NCI-H774 (cell line): ENCODE measurements around the gene RDH5.
"Not testable (repeated sequence)": the region's sequence is repeated elsewhere in the genome, so short reads cannot be mapped to it uniquely, and the experiment has no call there.

Source experiments
- DNase-seq: peaks from one replicate; lab custom pipeline; 2025; lab: John Stamatoyannopoulos, UW

The RDH5 gene

DNA sequence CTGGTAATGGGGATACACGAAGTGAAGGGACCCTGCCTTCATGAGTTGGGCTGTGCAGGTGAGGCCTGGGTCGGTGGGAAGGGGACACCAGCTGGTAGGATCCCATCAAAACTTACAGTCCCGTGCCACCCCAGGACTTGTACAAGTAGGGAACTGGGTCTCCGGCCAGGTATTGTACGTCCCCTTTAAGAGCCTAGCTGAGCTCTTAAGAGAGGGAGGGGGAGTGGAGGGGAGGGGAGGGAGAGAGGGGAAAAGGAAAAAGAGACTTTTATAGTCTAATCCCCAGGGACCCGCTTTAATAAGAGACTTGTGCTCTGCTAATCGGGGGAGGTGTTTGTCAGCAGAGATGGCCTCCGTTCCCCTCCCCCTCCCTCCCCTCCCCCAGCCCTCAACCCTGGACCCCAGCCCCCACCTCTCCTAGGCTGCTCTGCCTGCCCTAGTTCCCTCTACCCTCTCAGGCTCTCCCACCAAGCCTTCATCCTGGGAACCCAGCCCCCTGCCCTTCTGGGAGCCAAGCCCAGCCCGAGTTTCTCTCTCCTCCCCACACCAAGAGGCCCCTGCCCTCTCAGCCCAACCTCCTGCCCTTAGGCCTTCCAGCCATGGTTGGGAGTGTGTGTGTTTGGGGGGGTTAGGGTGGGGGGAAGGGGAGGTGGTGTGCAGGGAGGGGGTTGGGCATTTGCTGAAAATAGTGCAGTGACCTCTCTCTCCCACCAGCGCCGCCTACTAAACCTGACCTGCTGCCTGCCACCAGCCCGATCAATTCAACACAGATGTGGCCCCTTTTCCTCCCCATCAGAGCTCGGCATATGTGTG lies 25.4 kb downstream of the RDH5 start:
- no peak for DNase-seq

DNA sequence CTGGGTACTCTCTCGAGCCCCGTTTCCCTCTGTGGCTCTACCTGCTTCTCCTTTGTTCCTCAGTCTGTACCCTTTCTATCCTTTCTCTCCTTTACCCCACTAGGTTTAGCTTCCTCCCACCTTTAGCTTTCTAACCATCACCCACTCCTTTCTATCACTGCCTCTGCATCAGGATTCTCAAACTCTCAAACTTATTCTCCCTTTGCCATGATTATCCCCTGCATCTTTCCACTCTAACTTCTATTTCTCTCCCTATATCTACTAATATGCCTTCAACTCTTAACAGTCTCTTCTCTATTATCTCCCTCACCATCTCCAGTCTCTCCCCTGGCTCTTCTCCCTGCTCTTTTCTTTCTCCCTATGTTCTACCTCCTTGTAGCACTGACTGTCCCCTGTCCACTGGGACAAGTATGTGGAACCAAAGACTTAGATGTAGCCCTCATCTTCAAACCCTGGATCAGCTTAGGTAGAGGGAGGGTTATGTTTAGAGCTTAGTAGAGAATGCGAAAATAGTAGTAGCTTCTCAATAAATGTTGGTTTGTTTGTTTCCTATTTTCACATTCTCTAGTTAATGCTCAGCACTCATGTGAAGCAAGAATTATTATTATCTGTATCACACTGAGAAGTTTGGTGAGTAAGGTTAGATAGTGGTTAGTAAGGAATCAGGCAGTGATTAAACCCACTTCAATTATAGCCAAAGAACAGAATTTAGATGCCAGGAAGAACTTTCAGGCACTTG lies 26.1 kb downstream of the RDH5 start:
- DNase-seq = no peak

DNA sequence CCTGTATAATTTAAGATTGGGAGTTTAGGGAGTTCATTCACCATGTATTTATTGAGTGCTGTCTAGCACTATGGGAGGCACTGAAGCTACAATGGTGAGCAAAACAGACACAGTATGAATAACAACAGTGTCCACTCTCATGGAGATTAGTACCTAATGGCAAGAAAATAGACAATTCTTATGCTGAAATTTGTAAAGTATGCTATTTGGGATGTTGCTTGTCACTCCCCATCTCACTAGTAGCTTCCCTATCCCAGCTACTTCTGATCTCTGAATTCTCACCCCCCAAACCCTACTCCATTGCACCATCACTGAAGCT lies 26.7 kb downstream of the RDH5 start:
- no peak for DNase-seq

DNA sequence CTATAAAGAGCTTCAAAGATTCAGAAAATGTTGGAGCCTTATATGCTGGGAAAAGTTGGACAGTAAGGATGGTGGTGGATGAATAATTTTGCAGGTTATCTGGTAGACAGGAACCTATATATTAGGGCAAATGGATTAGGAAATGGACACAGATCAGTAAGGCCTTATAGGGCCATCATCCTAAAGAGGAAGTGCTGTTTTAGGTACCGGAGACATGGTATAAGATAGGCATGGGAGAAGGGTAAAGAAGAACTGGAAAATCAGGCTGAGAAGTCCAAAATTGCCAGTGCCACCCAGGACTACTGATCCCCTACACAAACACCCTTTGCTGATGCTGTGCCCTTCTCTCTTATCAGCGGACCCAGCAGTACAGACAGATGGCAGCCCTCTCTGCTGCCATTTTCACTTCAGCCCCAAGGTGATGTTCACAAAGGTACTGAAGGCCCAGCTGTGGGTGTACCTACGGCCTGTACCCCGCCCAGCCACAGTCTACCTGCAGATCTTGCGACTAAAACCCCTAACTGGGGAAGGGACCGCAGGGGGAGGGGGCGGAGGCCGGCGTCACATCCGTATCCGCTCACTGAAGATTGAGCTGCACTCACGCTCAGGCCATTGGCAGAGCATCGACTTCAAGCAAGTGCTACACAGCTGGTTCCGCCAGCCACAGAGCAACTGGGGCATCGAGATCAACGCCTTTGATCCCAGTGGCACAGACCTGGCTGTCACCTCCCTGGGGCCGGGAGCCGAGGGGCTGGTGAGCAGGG lies 28.2 kb downstream of the RDH5 start:
- DNase-seq = no peak

DNA sequence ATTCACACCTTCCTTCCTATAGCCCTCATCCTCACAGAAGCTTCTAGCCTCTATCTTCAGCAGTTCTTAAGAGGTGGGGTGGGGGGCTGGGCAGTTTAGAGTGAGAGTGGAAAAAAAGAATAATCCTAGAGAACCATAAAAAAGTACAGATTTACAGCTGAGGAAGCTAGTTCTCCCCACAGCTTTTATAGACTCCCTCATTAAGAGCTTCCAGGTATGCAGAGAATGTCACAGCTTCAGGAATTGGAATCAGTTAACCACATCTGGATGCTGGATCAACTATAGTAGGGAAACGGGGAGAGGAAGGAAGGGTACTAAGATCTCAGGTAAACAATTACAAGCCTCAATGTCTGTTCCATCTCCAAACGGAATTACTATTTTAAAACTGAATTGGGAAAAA lies 35.1 kb downstream of the RDH5 start:
- DNase-seq = no peak

DNA sequence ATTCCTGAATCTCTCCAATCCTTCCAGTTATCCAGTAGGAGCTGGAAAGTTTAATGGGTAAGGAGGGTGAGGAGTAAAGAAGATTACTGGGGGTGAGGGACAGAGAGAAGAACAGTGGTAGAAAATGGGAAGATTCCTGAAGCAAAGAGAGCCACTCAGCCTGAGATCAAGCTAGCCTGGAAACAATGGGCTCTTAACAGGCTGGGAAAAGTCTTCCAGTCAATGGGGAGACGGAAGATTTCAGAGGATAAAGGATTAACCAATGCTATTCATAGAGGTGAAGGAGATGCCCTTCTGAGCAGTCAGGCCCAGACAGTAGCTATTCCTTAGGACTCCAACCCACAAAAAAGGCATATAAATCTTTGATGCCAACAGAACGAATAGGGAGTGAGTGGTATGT lies 37.5 kb downstream of the RDH5 start:
- DNase-seq = no peak

DNA sequence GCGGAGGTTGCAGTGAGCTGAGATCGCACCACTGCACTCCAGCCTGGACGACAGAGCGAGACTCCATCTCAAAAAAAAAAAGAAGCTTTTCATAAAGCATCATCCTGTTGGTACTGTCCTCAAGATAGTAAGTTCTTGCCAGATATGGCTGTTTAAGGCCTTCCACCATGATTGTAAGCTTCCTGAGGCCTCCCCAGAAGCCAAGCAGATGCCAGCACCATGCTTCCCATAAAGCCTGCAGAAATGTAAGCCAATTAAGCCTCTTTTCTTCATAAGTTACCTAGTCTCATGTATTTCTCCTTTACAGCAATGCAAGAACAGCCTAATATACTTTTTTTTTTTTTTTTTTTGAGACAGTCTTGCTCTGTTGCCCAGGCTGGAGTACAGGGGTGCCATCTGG lies 38.4 kb downstream of the RDH5 start:
- not testable (repeated sequence) for DNase-seq

DNA sequence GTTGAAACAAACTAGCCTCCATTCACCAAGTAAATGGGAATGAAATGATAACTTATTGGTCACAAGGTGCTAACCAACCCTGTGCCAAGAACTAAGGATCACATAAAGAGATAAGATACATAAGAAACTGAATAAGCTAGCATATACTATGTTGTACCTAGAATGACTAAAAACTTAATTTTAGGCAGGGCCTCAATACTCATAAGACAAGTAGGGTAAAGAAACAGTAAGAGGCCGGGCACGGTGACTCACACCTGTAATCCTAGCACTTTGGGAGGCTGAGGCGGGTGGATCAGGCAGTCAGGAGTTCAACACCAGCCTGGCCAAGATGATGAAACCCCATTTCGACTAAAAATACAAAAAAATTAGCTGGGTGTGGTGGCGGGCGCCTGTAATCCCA lies 40.5 kb downstream of the RDH5 start:
- no peak for DNase-seq

DNA sequence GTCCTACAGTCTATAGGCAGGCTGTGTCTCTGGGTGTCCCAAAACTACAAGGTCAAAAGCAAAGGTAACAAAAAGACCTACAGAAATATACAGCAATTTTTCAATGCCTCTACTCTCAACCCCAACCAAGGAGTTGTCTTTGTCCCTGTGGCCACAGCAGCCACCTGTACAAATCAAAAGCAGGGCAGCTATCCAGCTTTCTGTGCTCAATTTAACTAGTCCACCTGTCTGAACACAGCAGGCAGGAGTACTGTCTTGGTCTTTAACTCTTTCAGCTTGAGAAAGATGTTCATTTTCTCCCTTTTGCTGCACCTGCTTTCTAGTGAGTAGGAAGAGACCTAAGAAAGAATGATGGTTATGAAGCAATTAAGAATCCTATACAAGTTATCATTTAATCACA lies 42.5 kb downstream of the RDH5 start:
- DNase-seq = peak; percentile 56

DNA sequence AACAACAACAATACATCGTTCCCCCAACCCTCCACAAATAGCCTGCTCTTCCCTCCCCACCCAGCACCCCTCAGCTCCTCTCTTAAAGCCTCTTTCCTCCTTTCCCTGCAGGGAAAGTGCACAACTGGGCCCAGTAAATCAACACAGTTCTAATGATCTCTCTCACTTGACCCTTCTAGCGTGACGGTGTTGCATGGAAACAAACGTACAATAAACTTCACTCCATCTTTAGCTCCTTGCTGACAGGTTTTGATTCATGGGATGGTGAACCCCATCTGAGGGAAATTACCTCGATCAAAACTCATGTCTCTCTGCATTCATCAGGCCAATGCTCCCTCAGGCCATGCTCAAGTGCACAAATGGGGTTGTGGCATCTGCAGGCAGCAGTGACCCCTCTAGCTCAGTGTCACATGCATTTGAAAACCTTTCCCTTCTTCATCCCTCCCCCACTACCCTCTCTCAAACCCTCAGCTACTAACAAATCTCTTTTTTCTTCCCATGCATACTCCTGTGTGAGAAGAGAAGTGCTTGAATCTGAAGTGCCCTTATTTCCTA lies 45.6 kb downstream of the RDH5 start:
- no peak for DNase-seq

DNA sequence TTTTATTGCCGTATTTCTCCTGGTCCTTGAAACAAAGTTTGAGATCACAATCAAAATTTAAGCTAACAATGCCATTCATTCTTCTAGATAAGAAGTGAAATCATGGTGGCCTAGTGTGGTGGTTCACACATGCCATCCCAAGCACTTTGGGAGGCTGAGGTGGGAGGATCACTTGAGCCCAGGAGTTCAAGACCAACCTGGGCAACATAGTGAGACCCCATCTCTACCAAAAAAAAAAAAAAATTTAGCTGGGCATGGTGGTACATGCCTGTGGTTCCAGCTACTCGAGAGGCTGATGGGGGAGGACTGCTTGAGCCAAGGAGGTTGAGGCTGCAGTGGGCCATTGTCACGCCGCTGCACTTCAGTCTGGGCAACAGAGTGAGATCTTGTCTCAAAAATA lies 47.0 kb downstream of the RDH5 start:
- DNase-seq = no peak

DNA sequence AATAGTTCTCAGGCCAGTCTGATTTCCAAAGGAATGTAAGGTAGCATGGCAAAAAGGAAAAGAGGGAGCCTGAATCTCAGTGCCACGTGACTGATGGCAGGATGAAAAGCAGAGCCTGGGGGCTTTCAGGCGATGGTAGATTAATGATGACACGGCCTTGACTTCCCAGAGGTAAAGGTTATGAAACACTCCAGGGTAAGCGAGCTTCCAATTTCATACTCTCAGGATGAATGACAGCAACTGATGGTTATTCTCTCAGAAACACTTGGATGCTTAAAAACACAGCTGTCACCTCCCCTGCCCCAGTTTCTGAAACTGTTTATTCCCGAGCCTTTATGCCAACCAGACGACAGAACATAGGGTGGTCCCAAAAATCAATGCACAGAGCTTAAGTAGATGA lies 51.5 kb downstream of the RDH5 start:
- no peak for DNase-seq
